ENCODE data around the gene LHFPL4. TPM values are rescaled to one million over a fixed set of nuclear protein-coding genes. Genes with fewer than 3 reads are reported as not detected.

LHFPL4 gene
- total RNA-seq, 2 donors from 2014 or later: not detected

DNA sequence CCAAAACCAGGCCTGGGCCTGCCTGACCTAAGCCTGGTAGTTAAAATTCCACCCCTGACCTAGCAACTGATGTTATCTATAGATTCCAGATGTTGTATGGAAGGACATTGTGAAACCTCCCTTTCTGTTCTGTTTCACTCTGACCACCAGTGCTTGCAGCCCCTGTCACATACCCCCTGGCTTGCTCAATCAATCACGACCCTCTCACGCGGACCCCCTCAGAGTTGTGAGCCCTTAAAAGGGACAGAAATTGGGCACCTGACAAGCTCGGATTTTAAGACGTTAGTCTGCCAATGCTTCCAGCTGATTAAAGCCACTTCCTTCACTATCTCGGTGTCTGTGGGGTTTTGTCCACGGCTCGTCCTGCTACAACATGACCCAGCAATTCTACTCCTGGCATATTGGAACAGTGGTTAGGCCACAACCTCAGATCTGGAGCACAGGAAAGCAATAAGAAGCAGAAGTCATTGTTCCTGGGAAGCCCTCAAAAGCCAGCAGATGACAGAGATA lies 36.7 kb upstream of the LHFPL4 start:
- H3K4me1 ChIP-seq: no peaks in the 10 kb centered on the region
- no peak for DNase-seq (ENCODE audit: low spot score)
- no peaks in the 10 kb centered on the region for H3K27me3 ChIP-seq
- no peaks in the 10 kb centered on the region for H3K36me3 ChIP-seq
- H3K4me3 ChIP-seq: no peak overlapping the region
- H3K9me3 ChIP-seq: no peaks in the 10 kb centered on the region
- TF ChIP-seq, protein P1, sequence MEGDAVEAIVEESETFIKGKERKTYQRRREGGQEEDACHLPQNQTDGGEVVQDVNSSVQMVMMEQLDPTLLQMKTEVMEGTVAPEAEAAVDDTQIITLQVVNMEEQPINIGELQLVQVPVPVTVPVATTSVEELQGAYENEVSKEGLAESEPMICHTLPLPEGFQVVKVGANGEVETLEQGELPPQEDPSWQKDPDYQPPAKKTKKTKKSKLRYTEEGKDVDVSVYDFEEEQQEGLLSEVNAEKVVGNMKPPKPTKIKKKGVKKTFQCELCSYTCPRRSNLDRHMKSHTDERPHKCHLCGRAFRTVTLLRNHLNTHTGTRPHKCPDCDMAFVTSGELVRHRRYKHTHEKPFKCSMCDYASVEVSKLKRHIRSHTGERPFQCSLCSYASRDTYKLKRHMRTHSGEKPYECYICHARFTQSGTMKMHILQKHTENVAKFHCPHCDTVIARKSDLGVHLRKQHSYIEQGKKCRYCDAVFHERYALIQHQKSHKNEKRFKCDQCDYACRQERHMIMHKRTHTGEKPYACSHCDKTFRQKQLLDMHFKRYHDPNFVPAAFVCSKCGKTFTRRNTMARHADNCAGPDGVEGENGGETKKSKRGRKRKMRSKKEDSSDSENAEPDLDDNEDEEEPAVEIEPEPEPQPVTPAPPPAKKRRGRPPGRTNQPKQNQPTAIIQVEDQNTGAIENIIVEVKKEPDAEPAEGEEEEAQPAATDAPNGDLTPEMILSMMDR (IDR thresholded peaks at IDR 0.05): no peak
- H3K27ac ChIP-seq: no peak overlapping the region

DNA sequence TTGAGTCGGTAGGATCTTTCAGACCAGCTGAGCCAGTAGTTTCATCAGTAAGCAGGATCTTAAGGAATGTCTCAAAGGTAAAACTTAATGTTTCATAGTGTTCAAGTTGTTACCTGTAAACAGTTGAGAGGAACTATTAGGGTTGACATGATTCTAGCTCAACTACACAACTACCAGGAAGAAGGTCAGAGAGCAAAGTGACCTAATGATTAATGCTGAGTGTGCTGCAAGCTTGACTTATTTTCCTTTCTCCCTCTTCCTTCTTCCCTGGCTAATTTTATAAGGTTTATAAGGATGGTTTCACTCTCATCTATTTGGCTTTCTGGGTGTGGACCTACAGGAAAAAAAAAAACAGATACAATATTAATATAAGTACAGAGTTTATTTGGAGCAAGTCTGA lies 30.2 kb upstream of the LHFPL4 start:
- no peak for DNase-seq (ENCODE audit: low spot score)
- Histone ChIP-seq H3K27ac (no peak overlapping the region), H3K9me3 (no peaks in the 10 kb centered on the region), H3K4me3 (no peak overlapping the region), H3K4me1 (no peaks in the 10 kb centered on the region), H3K36me3 (no peaks in the 10 kb centered on the region), H3K27me3 (no peaks in the 10 kb centered on the region)
- TF ChIP-seq, protein P1 (IDR thresholded peaks at IDR 0.05): no peak

DNA sequence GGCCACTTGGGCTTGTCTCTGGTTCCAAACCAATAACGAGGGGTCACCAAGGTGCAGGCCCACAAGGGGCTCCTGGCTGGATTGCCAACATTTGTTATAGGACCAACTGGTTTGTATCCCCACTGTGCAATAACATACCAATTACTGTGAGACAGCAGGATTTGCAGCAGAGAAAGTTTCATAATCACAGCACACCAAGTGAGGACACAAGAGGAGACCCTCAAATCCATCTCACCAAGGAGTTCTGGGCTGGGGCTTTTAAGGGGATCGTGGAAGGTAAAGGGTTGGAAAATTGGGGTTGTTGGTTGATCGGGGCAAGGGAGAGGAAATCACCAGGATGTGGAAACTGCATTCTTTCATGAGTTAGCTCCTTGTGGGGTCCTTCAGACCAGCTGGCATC lies 29.7 kb upstream of the LHFPL4 start:
- Histone ChIP-seq H3K27me3 (no peaks in the 10 kb centered on the region), H3K4me3 (no peak overlapping the region), H3K9me3 (no peaks in the 10 kb centered on the region), H3K4me1 (no peaks in the 10 kb centered on the region), H3K36me3 (no peaks in the 10 kb centered on the region), H3K27ac (no peak overlapping the region)
- TF ChIP-seq, protein P1 (IDR thresholded peaks at IDR 0.05): no peak
- DNase-seq (ENCODE audit: low spot score): no peak

DNA sequence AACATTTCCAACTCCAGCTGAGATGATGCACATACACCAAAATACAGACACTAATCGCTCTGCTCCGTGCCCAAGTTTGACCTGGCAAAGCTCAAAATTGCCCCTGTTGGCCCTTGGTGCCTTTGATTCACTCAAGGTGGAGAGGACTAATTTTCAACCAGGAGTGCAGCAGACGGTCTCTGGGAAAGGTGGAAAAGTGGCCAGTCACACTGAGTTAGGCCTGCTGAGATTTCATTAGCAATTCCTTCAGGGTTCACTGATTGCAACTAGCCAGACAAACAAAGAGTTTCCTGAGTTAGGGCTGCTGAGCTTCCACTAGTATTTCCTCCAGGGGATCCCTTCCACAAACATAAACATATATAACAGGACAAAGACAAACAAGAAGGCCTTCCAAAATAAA lies 28.7 kb upstream of the LHFPL4 start:
- Histone ChIP-seq H3K36me3 (no peaks in the 10 kb centered on the region), H3K4me1 (no peaks in the 10 kb centered on the region), H3K27ac (no peak overlapping the region), H3K27me3 (no peaks in the 10 kb centered on the region), H3K4me3 (no peak overlapping the region), H3K9me3 (no peaks in the 10 kb centered on the region)
- TF ChIP-seq, protein P1 (IDR thresholded peaks at IDR 0.05): no peak
- no peak for DNase-seq (ENCODE audit: low spot score)

DNA sequence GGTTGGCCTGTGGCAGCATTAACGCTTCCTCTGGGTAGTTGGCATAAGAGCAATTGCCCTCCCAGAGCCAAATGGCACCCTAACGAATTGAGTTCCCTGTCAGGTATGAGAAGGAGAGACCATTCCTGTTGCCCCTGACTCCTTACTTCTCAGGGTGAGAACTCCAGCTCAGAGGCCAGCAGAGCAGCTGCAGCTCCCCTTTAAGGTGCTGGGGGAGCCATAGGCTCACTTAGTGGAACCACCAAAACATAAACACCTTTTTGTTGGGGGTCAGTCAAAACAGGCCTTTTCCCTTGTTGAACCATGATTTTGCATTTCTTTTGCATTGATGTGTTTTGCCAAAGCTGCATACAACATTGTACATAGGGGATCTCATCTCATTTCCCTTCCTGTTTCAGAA lies 28.1 kb upstream of the LHFPL4 start:
- no peaks in the 10 kb centered on the region for H3K36me3 ChIP-seq
- H3K27ac ChIP-seq: no peak overlapping the region
- H3K27me3 ChIP-seq: no peaks in the 10 kb centered on the region
- H3K4me1 ChIP-seq: no peaks in the 10 kb centered on the region
- no peak for DNase-seq (ENCODE audit: low spot score)
- no peak overlapping the region for H3K4me3 ChIP-seq
- TF ChIP-seq, protein P1 (IDR thresholded peaks at IDR 0.05): no peak
- no peaks in the 10 kb centered on the region for H3K9me3 ChIP-seq

DNA sequence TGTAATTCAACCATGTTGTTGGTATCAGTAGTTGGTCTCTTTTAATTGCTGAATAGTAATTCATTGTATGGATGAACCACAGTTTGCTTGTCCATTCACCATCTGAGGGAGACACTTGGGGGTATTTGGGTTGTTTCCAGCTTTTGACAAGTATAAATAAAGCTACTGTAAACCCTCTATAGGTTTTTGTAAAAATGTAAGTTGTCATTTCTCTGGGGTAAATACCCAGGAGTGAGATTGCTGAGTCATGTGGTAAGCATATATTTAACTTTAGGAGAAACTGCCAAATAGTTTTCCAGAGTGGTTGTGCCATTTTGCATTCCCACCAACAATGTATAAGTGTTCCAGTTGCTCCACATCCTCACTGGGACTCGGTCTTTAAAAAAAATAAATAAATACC lies 15.4 kb upstream of the LHFPL4 start:
- no peaks in the 10 kb centered on the region for H3K4me1 ChIP-seq
- H3K27me3 ChIP-seq: no peaks in the 10 kb centered on the region
- no peak overlapping the region for H3K4me3 ChIP-seq
- no peak for DNase-seq (ENCODE audit: low spot score)
- no peaks in the 10 kb centered on the region for H3K36me3 ChIP-seq
- H3K27ac ChIP-seq: no peak overlapping the region
- TF ChIP-seq, protein P1 (IDR thresholded peaks at IDR 0.05): no peak
- H3K9me3 ChIP-seq: peaks cover 0 to 18% of the 10 kb centered on the region in 2 donors
